Measurements from ENCODE around the gene TRIM2.

TRIM2 gene

GRCh38 chr4:153220682-153221395 lies 16.6 kb downstream of the TRIM2 start:
- H3K4me3 ChIP-seq (replicated peaks; ENCODE audit: low read depth, low read length) = no peak overlapping the region
- TF ChIP-seq CTCF (IDR thresholded peaks at IDR 0.05; ENCODE audit: low read length, missing control alignments) = no peak
- no peak for DNase-seq (ENCODE audit: low read depth)

- peak overlapping the region; percentile 67 for H3K4me3 ChIP-seq (replicated peaks; ENCODE audit: low read depth, low read length)
- DNase-seq (ENCODE audit: low read depth) = peak; percentile 81
- TF ChIP-seq CTCF (IDR thresholded peaks at IDR 0.05; ENCODE audit: low read length, missing control alignments) = no peak
Measured at GRCh38 chr4:153221783-153222706, 17.8 kb downstream of the TRIM2 start.

- TF ChIP-seq CTCF (IDR thresholded peaks at IDR 0.05; ENCODE audit: low read length, missing control alignments) = no peak
- peak overlapping the region; percentile 67 for H3K4me3 ChIP-seq (replicated peaks; ENCODE audit: low read depth, low read length)
- DNase-seq (ENCODE audit: low read depth) = peak; percentile 43
Measured at GRCh38 chr4:153222707-153223426, 18.6 kb downstream of the TRIM2 start.

- DNase-seq (ENCODE audit: low read depth) = no peak
- no peak for TF ChIP-seq CTCF (IDR thresholded peaks at IDR 0.05; ENCODE audit: low read length, missing control alignments)
- peak overlapping the region; percentile 67 for H3K4me3 ChIP-seq (replicated peaks; ENCODE audit: low read depth, low read length)
Measured at GRCh38 chr4:153223427-153223801, 19.2 kb downstream of the TRIM2 start.

- no peak for TF ChIP-seq CTCF (IDR thresholded peaks at IDR 0.05; ENCODE audit: low read length, missing control alignments)
- peak overlapping the region; percentile 67 for H3K4me3 ChIP-seq (replicated peaks; ENCODE audit: low read depth, low read length)
- peak; percentile 46 for DNase-seq (ENCODE audit: low read depth)
Measured at GRCh38 chr4:153223930-153224329, 19.7 kb downstream of the TRIM2 start.

- DNase-seq (ENCODE audit: low read depth) = no peak
- H3K4me3 ChIP-seq (replicated peaks; ENCODE audit: low read depth, low read length) = no peak overlapping the region
- no peak for TF ChIP-seq CTCF (IDR thresholded peaks at IDR 0.05; ENCODE audit: low read length, missing control alignments)
Measured at GRCh38 chr4:153224474-153224873, 20.2 kb downstream of the TRIM2 start.
